T-cell (primary cell): ENCODE data around the gene METTL26. TPM values are rescaled to one million over a fixed set of nuclear protein-coding genes. Genes with fewer than 3 reads are reported as not detected.
A peak's percentile ranks its signal among the peaks of the same experiment; 100 is the strongest.

ENCODE experiments used
- ATAC-seq, 4 experiments: fragments of 200-7000 bp in 3 of 4; fragments of 150-1000 bp in 1 of 4; cut with Tn5 transposase; replicated peaks in 1 of 4; 1 replicate in 3 of 4; 2 replicates in 1 of 4; pipeline ENCODE4 v1.10.0; 2021; ENCODE audit warnings: moderate library complexity in 3 of 4, mild to moderate bottlenecking in 2 of 4, moderate number of reproducible peaks in 1 of 4
- CTCF ChIA-PET, 2 donors: fragments of 300-600 bp; sonication (Branson Sonifier 250); formaldehyde crosslinking; loops; one replicate each; lab custom pipeline; 2022; ENCODE audit warnings: antibody characterized with exemption in 2 of 2; lab: Charles Lee
- POLR2A ChIA-PET, 2 donors: fragments of 300-600 bp; sonication (Branson Sonifier 250); formaldehyde crosslinking; loops; one replicate each; lab custom pipeline; 2022; ENCODE audit warnings: antibody characterized with exemption in 2 of 2; lab: Charles Lee
- DNase-seq, 35 experiments: peaks; one replicate each; pipeline versions ENCODE4 v3.0.0 to v3.0.0-alpha.2; 2013 to 2023
- H3K27ac ChIP-seq: one replicate; pipeline ENCODE4 v1.5.1; 2013; ENCODE audit warnings: low read length
- H3K27me3 ChIP-seq, 2 experiments: replicated peaks in 1 of 2; 1 replicate in 1 of 2; 2 replicates in 1 of 2; pipeline versions ENCODE4 v1.6.1 to v1.7.0; 2013; ENCODE audit warnings: low read length in 1 of 2, mixed read lengths in 1 of 2; ENCODE audit not compliant: control insufficient read depth in 2 of 2, insufficient read depth in 2 of 2; ENCODE audit errors: extremely low read depth in 1 of 2
- H3K36me3 ChIP-seq, 2 donors: 1 replicate in 1 of 2; 2 replicates in 1 of 2; pipeline versions ENCODE4 v1.6.1 to v1.7.0; 2013; ENCODE audit warnings: low read length in 1 of 2; ENCODE audit not compliant: control insufficient read depth in 2 of 2, insufficient read depth in 1 of 2; ENCODE audit errors: extremely low read depth in 1 of 2
- H3K4me1 ChIP-seq, 2 experiments: 1 replicate in 1 of 2; 2 replicates in 1 of 2; pipeline versions ENCODE4 v1.6.1 to v1.7.0; 2013; ENCODE audit warnings: low read length in 2 of 2, mixed read lengths in 1 of 2; ENCODE audit not compliant: insufficient read depth in 2 of 2, control insufficient read depth in 1 of 2; ENCODE audit errors: extremely low read depth in 1 of 2
- H3K4me3 ChIP-seq, 2 donors: 1 replicate in 1 of 2; 2 replicates in 1 of 2; pipeline versions ENCODE4 v1.5.1 to v1.7.0; 2013; ENCODE audit warnings: mild to moderate bottlenecking in 2 of 2, low read length in 1 of 2, moderate library complexity in 1 of 2; ENCODE audit not compliant: control insufficient read depth in 1 of 2; ENCODE audit errors: extremely low read depth in 1 of 2
- H3K9me3 ChIP-seq: 2 replicates; pipeline ENCODE4 v1.7.0; 2013
- H3K27ac Mint-ChIP-seq, 2 donors: one replicate each; pipeline ENCODE4 v1.8.0; 2020 to 2021; ENCODE audit warnings: mild to moderate bottlenecking in 2 of 2, mixed read lengths in 2 of 2
- H3K27me3 Mint-ChIP-seq, 2 donors: one replicate each; pipeline ENCODE4 v1.8.0; 2021 to 2022; ENCODE audit warnings: mixed read lengths in 2 of 2
- H3K36me3 Mint-ChIP-seq: one replicate; pipeline ENCODE4 v1.8.0; 2021; ENCODE audit warnings: mixed read lengths
- H3K4me1 Mint-ChIP-seq, 3 donors: one replicate each; pipeline ENCODE4 v1.8.0; 2020 to 2022; ENCODE audit warnings: mixed read lengths in 3 of 3, mild to moderate bottlenecking in 1 of 3
- H3K4me3 Mint-ChIP-seq, 3 donors: one replicate each; pipeline ENCODE4 v1.8.0; 2020 to 2022; ENCODE audit warnings: mild to moderate bottlenecking in 3 of 3, mixed read lengths in 3 of 3, moderate library complexity in 3 of 3
- H3K9me3 Mint-ChIP-seq, 3 donors: one replicate each; pipeline ENCODE4 v1.8.0; 2020 to 2022; ENCODE audit warnings: mixed read lengths in 3 of 3
- WGBS: methylation state at CpG from one replicate; pipeline ENCODE4 v1.1.5; 2013; ENCODE audit warnings: missing lambda C conversion rate; ENCODE audit not compliant: insufficient coverage; 5-methylcytosine and 5-hydroxymethylcytosine counted together
- total RNA-seq, 35 experiments: library from RNA in 6 of 35; stranded (reverse) in 6 of 35; fragments of 120-200 nt in 1 of 35; gene quantifications; one replicate each; pipeline versions ENCODE4 v1.2.1 to v1.2.4 and lab custom pipeline; 2013 to 2026

The METTL26 gene
- total RNA-seq, 5 donors from 2014 or later (not counting 1 experiment from before 2014, with no cell fraction given) = 42.1 to 94.0 (median 87.2) TPM

- Mint-ChIP-seq H3K4me3 (no peak overlapping the region), H3K27me3 (no peaks in the 10 kb centered on the region), H3K27ac (no peak overlapping the region), H3K36me3 (no peaks in the 10 kb centered on the region), H3K4me1 (peaks cover 0 to 7% (median 5%) of the 10 kb centered on the region in 3 donors), H3K9me3 (no peaks in the 10 kb centered on the region)
- ATAC-seq = peak in 1 of 4 experiments; percentile 6
- no peaks in the 10 kb centered on the region for H3K9me3 ChIP-seq
- ChIA-PET POLR2A (no interaction called here), CTCF (interaction anchor here in 1 of 2 donors (0.5 kb wide), 1 partner anchor 307 kb away, joined by 3 read pairs; the partner anchor contains the start of gene AXIN1)
- no peaks in the 10 kb centered on the region for H3K27me3 ChIP-seq
- peaks cover 0 to 16% of the 10 kb centered on the region in 2 experiments for H3K4me1 ChIP-seq
- no peak overlapping the region for H3K27ac ChIP-seq
- WGBS = 82% methylated on average over 4 of the region's 6 CpGs
- H3K4me3 ChIP-seq = no peak overlapping the region
- H3K36me3 ChIP-seq = no peaks in the 10 kb centered on the region
- no peak for DNase-seq
Observed at GRCh38 chr16:660132-660458, 24.0 kb upstream of the METTL26 start.

- CTCF ChIA-PET = interaction anchor here in 1 of 2 donors (0.5 kb wide), 1 partner anchor 307 kb away, joined by 3 read pairs; the partner anchor contains the start of gene AXIN1
- Mint-ChIP-seq H3K9me3 (no peaks in the 10 kb centered on the region), H3K4me1 (peaks cover 0 to 7% (median 5%) of the 10 kb centered on the region in 3 donors), H3K27me3 (no peaks in the 10 kb centered on the region), H3K27ac (no peak overlapping the region), H3K36me3 (no peaks in the 10 kb centered on the region), H3K4me3 (no peak overlapping the region)
- DNase-seq (no peak), ATAC-seq (no peak)
- WGBS = 88% methylated on average over 19 of the region's 20 CpGs
- no peaks in the 10 kb centered on the region for H3K27me3 ChIP-seq
- H3K4me3 ChIP-seq = no peak overlapping the region
- no peak overlapping the region for H3K27ac ChIP-seq
- POLR2A ChIA-PET = no interaction called here
- H3K9me3 ChIP-seq = no peaks in the 10 kb centered on the region
- H3K36me3 ChIP-seq = no peaks in the 10 kb centered on the region
- H3K4me1 ChIP-seq = peaks cover 0 to 16% of the 10 kb centered on the region in 2 experiments
Observed at GRCh38 chr16:659618-660017, 23.5 kb upstream of the METTL26 start.

DNA sequence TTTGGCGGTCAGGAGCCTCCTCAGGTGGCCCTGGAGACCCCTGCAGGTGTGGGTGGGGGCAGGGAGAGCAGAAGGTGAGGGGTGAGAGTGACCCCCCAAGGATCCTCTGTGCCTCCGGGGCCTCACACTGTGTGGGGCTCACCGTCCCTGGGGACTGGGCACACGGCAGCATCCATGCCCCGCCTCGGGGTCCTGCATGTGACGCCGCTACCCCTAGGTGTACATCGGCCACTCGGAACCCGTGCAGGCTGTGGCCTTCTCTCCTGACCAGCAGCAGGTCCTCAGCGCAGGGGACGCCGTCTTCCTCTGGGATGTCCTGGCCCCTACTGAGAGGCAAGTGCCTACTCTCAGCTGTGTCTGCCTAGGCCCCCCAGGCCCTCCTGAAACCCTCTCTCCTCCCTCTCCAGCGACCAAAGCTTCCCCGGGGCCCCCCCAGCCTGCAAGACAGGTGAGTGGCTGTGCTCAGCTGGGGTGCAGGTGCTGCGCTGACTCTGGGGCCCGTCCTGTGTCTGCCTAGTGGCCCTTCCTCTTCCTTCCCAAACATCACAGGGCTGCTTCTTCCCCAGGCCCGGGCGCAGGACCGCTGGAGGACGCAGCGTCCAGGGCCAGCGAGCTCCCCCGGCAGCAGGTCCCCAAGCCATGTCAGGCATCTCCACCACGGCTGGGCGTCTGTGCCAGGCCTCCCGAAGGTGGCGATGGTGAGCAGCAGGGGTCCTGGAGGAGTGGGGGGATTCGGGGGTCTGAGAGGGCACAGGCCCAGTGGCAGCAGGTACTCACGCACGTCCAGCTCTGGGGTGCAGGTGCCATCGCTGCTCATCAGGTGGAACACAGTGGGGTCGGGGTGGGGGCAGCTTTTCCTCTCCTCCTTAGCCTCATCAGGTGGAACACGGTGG is 22.8 kb upstream of the METTL26 start:
- Mint-ChIP-seq H3K4me1 (peaks cover 0 to 7% (median 5%) of the 10 kb centered on the region in 3 donors), H3K27me3 (no peaks in the 10 kb centered on the region), H3K27ac (no peak overlapping the region), H3K36me3 (no peaks in the 10 kb centered on the region), H3K4me3 (no peak overlapping the region), H3K9me3 (no peaks in the 10 kb centered on the region)
- WGBS = 94% methylated on average over 31 of the region's 35 CpGs
- no peak for ATAC-seq
- Histone ChIP-seq H3K36me3 (no peaks in the 10 kb centered on the region), H3K4me1 (peaks cover 0 to 16% of the 10 kb centered on the region in 2 experiments), H3K27me3 (no peaks in the 10 kb centered on the region), H3K9me3 (no peaks in the 10 kb centered on the region), H3K4me3 (no peak overlapping the region), H3K27ac (no peak overlapping the region)
- no peak for DNase-seq
- ChIA-PET POLR2A (no interaction called here), CTCF (interaction anchor here in 1 of 2 donors (0.5 kb wide), 1 partner anchor 321 kb away, joined by 6 read pairs; no protein-coding TSS in a partner anchor)

- POLR2A ChIA-PET = no interaction called here
- H3K9me3 Mint-ChIP-seq = no peaks in the 10 kb centered on the region
- no peak overlapping the region for H3K27ac ChIP-seq
Observed at GRCh38 chr16:657487-657886, 21.4 kb upstream of the METTL26 start.

GRCh38 chr16:654034-654433 is 17.9 kb upstream of the METTL26 start:
- H3K27ac Mint-ChIP-seq = no peak overlapping the region
- Histone ChIP-seq H3K27ac (no peak overlapping the region), H3K4me1 (peaks cover 0 to 8% of the 10 kb centered on the region in 2 experiments), H3K4me3 (no peak overlapping the region), H3K36me3 (peaks cover 0 to 7% of the 10 kb centered on the region in 2 donors), H3K9me3 (no peaks in the 10 kb centered on the region), H3K27me3 (no peaks in the 10 kb centered on the region)
- no peak for DNase-seq
- POLR2A ChIA-PET = no interaction called here
- H3K4me3 Mint-ChIP-seq = no peak overlapping the region
- WGBS = 98% methylated on average over 9 of the region's 12 CpGs
- ATAC-seq = no peak
- no peaks in the 10 kb centered on the region for H3K36me3 Mint-ChIP-seq
- H3K4me1 Mint-ChIP-seq = peaks cover 0 to 5% (median 4%) of the 10 kb centered on the region in 3 donors
- CTCF ChIA-PET = no interaction called here
- no peaks in the 10 kb centered on the region for H3K27me3 Mint-ChIP-seq
- H3K9me3 Mint-ChIP-seq = no peaks in the 10 kb centered on the region

More at GRCh38 chr16:657487-657886, 21.4 kb upstream of the METTL26 start:
- Mint-ChIP-seq H3K36me3 (no peaks in the 10 kb centered on the region), H3K27me3 (no peaks in the 10 kb centered on the region), H3K4me1 (peaks cover 0 to 5% (median 5%) of the 10 kb centered on the region in 3 donors), H3K27ac (no peak overlapping the region), H3K4me3 (no peak overlapping the region)
- WGBS = 98% methylated on average over 22 of the region's 22 CpGs
- no peaks in the 10 kb centered on the region for H3K9me3 ChIP-seq
- no peak overlapping the region for H3K4me3 ChIP-seq
- ATAC-seq = no peak
- H3K36me3 ChIP-seq = no peaks in the 10 kb centered on the region
- H3K4me1 ChIP-seq = peaks cover 0 to 16% of the 10 kb centered on the region in 2 experiments
- DNase-seq = no peak
- CTCF ChIA-PET = no interaction called here
- H3K27me3 ChIP-seq = no peaks in the 10 kb centered on the region

DNA sequence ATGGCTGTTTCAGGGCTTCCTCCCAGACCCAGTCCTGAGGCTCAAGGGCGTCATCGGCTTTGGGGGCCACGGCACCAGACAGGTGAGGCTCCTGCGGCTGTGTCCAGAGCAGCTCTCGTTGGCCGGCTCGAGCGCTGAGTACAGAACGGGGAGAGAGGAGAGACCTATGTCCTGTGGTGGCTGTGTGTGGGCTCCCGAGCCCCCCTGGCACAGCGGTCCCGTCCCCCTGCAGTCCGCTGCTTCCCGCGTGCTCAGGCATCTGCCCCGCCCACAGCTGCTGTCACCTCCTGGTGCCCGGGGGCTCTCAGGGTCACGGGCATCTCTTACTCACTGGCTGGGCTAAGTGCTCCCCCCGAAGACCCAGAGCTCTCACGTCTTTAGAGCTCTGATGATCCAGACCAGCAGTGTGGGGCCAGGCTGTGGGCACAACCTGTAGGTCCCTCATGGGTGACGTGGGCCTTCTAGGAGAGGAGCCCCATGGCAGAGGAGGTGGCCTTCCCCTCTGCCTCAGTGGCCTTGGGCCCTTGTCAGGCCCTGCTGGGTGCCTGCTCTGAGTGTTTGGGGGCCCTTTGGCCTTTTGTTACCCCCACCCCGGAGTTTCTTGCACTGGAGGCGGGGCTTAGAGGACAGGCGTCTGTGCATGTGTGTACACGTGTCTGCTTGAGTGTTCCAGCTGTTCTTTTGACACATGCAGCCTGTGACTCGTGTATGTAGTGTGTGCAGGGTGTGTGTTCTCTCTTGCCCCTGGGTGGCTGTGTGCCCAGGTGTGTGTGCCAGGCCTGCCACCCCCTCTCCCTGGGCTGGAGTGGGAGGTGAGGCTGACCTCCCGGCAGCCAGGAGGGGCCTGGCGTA is 16.6 kb upstream of the METTL26 start:
- no peaks in the 10 kb centered on the region for H3K36me3 Mint-ChIP-seq
- ATAC-seq (no peak), DNase-seq (no peak)
- peaks cover 5 to 20% of the 10 kb centered on the region in 2 experiments for H3K4me1 ChIP-seq
- no peak overlapping the region for H3K27ac Mint-ChIP-seq
- CTCF ChIA-PET = no interaction called here
- H3K4me1 Mint-ChIP-seq = peaks cover 0 to 13% (median 13%) of the 10 kb centered on the region in 3 donors
- no peak overlapping the region for H3K4me3 ChIP-seq
- no peak overlapping the region for H3K4me3 Mint-ChIP-seq
- POLR2A ChIA-PET = no interaction called here
- H3K27me3 ChIP-seq = no peaks in the 10 kb centered on the region
- no peaks in the 10 kb centered on the region for H3K9me3 ChIP-seq
- 93% methylated on average over 24 of the region's 28 CpGs for WGBS
- H3K36me3 ChIP-seq = peaks cover 0 to 7% of the 10 kb centered on the region in 2 donors
- no peaks in the 10 kb centered on the region for H3K9me3 Mint-ChIP-seq
- no peaks in the 10 kb centered on the region for H3K27me3 Mint-ChIP-seq
- H3K27ac ChIP-seq = no peak overlapping the region
